Small intestine (tissue), 7 donors: ENCODE data around the gene MCF2L2. TPM values are rescaled to one million over a fixed set of nuclear protein-coding genes. Genes with fewer than 3 reads are reported as not detected.

Source experiments
- DNase-seq, 2 donors: peaks; one replicate each; pipeline versions ENCODE4 v3.0.0 to v3.0.0-alpha.2; 2013
- FAIRE-seq: peaks from 2 replicates; lab custom pipeline; 2012; peaks lifted over from hg19 to GRCh38; lab: Jason Lieb, UNC
- H3K27ac ChIP-seq, 3 donors: one replicate each; pipeline ENCODE4 v1.5.1; 2013; ENCODE audit warnings: low read length in 2 of 3, mild to moderate bottlenecking in 2 of 3, control low read depth in 1 of 3, inconsistent platforms in 1 of 3, low read depth in 1 of 3, moderate library complexity in 1 of 3
- H3K27me3 ChIP-seq, 3 donors: one replicate each; pipeline ENCODE4 v1.6.1; 2013; ENCODE audit warnings: low read length in 3 of 3, inconsistent platforms in 1 of 3; ENCODE audit not compliant: control insufficient read depth in 3 of 3, insufficient read depth in 3 of 3
- H3K36me3 ChIP-seq, 3 donors: one replicate each; pipeline ENCODE4 v1.6.1; 2013; ENCODE audit warnings: low read length in 3 of 3, inconsistent platforms in 1 of 3, low read depth in 1 of 3, mild to moderate bottlenecking in 1 of 3, moderate library complexity in 1 of 3; ENCODE audit not compliant: control insufficient read depth in 3 of 3, insufficient read depth in 2 of 3
- H3K4me1 ChIP-seq, 3 donors: one replicate each; pipeline ENCODE4 v1.6.1; 2013; ENCODE audit warnings: low read length in 2 of 3, inconsistent platforms in 1 of 3, low read depth in 1 of 3, mild to moderate bottlenecking in 1 of 3, moderate library complexity in 1 of 3; ENCODE audit not compliant: control insufficient read depth in 3 of 3, insufficient read depth in 2 of 3
- H3K4me3 ChIP-seq, 3 donors: one replicate each; pipeline ENCODE4 v1.5.1; 2013; ENCODE audit warnings: low read length in 3 of 3, control low read depth in 1 of 3, inconsistent platforms in 1 of 3, low read depth in 1 of 3, mild to moderate bottlenecking in 1 of 3, moderate library complexity in 1 of 3
- H3K9me3 ChIP-seq, 2 donors: one replicate each; pipeline ENCODE4 v1.6.1; 2013; ENCODE audit warnings: low read depth in 1 of 2, low read length in 1 of 2; ENCODE audit not compliant: control insufficient read depth in 2 of 2, insufficient read depth in 1 of 2
- WGBS, 3 donors: extraction: QIAGEN DNeasy Blood & Tissue Kit; methylation state at CpG; one replicate each; pipeline ENCODE4 v1.1.7; 2013; 5-methylcytosine and 5-hydroxymethylcytosine counted together
- polyA plus RNA-seq, 4 donors: library from polyadenylated mRNA; stranded (reverse) in 3 of 4; unstranded in 1 of 4; fragments of 200-250 nt in 3 of 4; fragments of 120-200 nt in 1 of 4; gene quantifications; one replicate each; pipeline versions ENCODE4 v1.2.1 to v1.2.3, GENCODE V29; 2013
- donor health status: healthy with polysubstance abuse.
- donor health status: control.
- donor health status: control.
- donor health status: Bipolar disorder and iron deficiency.
- donor health status: healthy.

The MCF2L2 gene
- polyA plus RNA-seq, 4 donors: 1.1 to 1.3 (median 1.2) TPM; not detected in 1

GRCh38 chr3:183340222-183340621, 88.2 kb downstream of the MCF2L2 start:
- WGBS, 3 donors: 97 to 98% (median 98%) methylated on average over 2 of the region's 2 CpGs

GRCh38 chr3:183339461-183340086, 88.8 kb downstream of the MCF2L2 start:
- Histone ChIP-seq H3K4me1 (no peaks in the 10 kb centered on the region), H3K36me3 (no peaks in the 10 kb centered on the region), H3K9me3 (no peaks in the 10 kb centered on the region), H3K27me3 (no peaks in the 10 kb centered on the region), H3K27ac (no peak overlapping the region), H3K4me3 (no peak overlapping the region)
- FAIRE-seq (no peak), DNase-seq (no peak)
- WGBS, 3 donors: 79 to 86% (median 83%) methylated on average over 8 of the region's 8 CpGs

More at GRCh38 chr3:183340222-183340621, 88.2 kb downstream of the MCF2L2 start:
- DNase-seq: no peak
- no peaks in the 10 kb centered on the region for H3K36me3 ChIP-seq
- H3K4me1 ChIP-seq: no peaks in the 10 kb centered on the region
- FAIRE-seq: no peak
- H3K27me3 ChIP-seq: no peaks in the 10 kb centered on the region
- H3K9me3 ChIP-seq: no peaks in the 10 kb centered on the region
- no peak overlapping the region for H3K4me3 ChIP-seq
- no peak overlapping the region for H3K27ac ChIP-seq

GRCh38 chr3:183338520-183338919, 89.9 kb downstream of the MCF2L2 start:
- no peaks in the 10 kb centered on the region for H3K27me3 ChIP-seq
- no peak overlapping the region for H3K4me3 ChIP-seq
- no peak overlapping the region for H3K27ac ChIP-seq
- H3K36me3 ChIP-seq: no peaks in the 10 kb centered on the region
- FAIRE-seq: no peak
- H3K9me3 ChIP-seq: no peaks in the 10 kb centered on the region
- WGBS, 3 donors: 88 to 94% (median 93%) methylated on average over 7 of the region's 7 CpGs
- H3K4me1 ChIP-seq: no peaks in the 10 kb centered on the region
- DNase-seq: no peak

- WGBS, 3 donors: 86 to 91% (median 87%) methylated on average over 8 of the region's 8 CpGs
- Histone ChIP-seq H3K36me3 (no peaks in the 10 kb centered on the region), H3K27me3 (no peaks in the 10 kb centered on the region), H3K4me1 (no peaks in the 10 kb centered on the region), H3K27ac (no peak overlapping the region), H3K4me3 (no peak overlapping the region), H3K9me3 (no peaks in the 10 kb centered on the region)
- no peak for FAIRE-seq
- no peak for DNase-seq
Observed at GRCh38 chr3:183332487-183332886, 95.9 kb downstream of the MCF2L2 start.

- FAIRE-seq (no peak), DNase-seq (no peak)
- 61 to 84% (median 84%) methylated on average over 3 of the region's 3 CpGs for WGBS, 3 donors
- Histone ChIP-seq H3K27ac (no peak overlapping the region), H3K36me3 (no peaks in the 10 kb centered on the region), H3K9me3 (no peaks in the 10 kb centered on the region), H3K4me1 (no peaks in the 10 kb centered on the region), H3K4me3 (no peak overlapping the region), H3K27me3 (no peaks in the 10 kb centered on the region)
Observed at GRCh38 chr3:183331498-183331897, 96.9 kb downstream of the MCF2L2 start.

- 85 to 94% (median 86%) methylated on average over 3 of the region's 3 CpGs for WGBS, 3 donors
- H3K36me3 ChIP-seq: no peaks in the 10 kb centered on the region
- no peaks in the 10 kb centered on the region for H3K4me1 ChIP-seq
- H3K4me3 ChIP-seq: no peak overlapping the region
- no peaks in the 10 kb centered on the region for H3K27me3 ChIP-seq
- H3K9me3 ChIP-seq: no peaks in the 10 kb centered on the region
- DNase-seq (no peak), FAIRE-seq (no peak)
- no peak overlapping the region for H3K27ac ChIP-seq
Observed at GRCh38 chr3:183330881-183331280, 97.5 kb downstream of the MCF2L2 start.

- Histone ChIP-seq H3K4me1 (no peaks in the 10 kb centered on the region), H3K4me3 (no peak overlapping the region), H3K27ac (no peak overlapping the region), H3K27me3 (no peaks in the 10 kb centered on the region), H3K36me3 (no peaks in the 10 kb centered on the region), H3K9me3 (no peaks in the 10 kb centered on the region)
- DNase-seq: peak in 1 of 2 donors; percentile 16
- FAIRE-seq: no peak
- WGBS, 3 donors: 64 to 90% (median 69%) methylated on average over 1 of the region's 1 CpG
Observed at GRCh38 chr3:183329543-183329942, 98.9 kb downstream of the MCF2L2 start.

GRCh38 chr3:183328823-183329222, 99.6 kb downstream of the MCF2L2 start:
- Histone ChIP-seq H3K4me1 (no peaks in the 10 kb centered on the region), H3K27me3 (no peaks in the 10 kb centered on the region), H3K9me3 (no peaks in the 10 kb centered on the region), H3K36me3 (no peaks in the 10 kb centered on the region), H3K4me3 (no peak overlapping the region), H3K27ac (no peak overlapping the region)
- DNase-seq (no peak), FAIRE-seq (no peak)
- WGBS, 3 donors: 8 to 48% (median 13%) methylated on average over 1 of the region's 1 CpG

GRCh38 chr3:183328164-183328563, 100.3 kb downstream of the MCF2L2 start:
- Histone ChIP-seq H3K36me3 (no peaks in the 10 kb centered on the region), H3K4me3 (no peak overlapping the region), H3K4me1 (no peaks in the 10 kb centered on the region), H3K9me3 (no peaks in the 10 kb centered on the region), H3K27ac (no peak overlapping the region), H3K27me3 (no peaks in the 10 kb centered on the region)
- FAIRE-seq (no peak), DNase-seq (no peak)
- WGBS, 3 donors: 91 to 100% (median 95%) methylated on average over 1 of the region's 1 CpG
